GM19467 (cell line): ENCODE results near the gene MAN2A1.
"Not testable (repeated sequence)": the region's sequence is repeated elsewhere in the genome, so short reads cannot be mapped to it uniquely, and the experiment has no call there.

Source experiments
- ATAC-seq: cut with Tn5 transposase; IDR thresholded peaks from one replicate; pipeline ENCODE4 v1.9.1; 2021; ENCODE audit warnings: mild to moderate bottlenecking, moderate library complexity; ENCODE audit not compliant: unreplicated experiment

The MAN2A1 gene

GRCh38 chr5:109812698-109813097, 123.0 kb downstream of the MAN2A1 start:
- no peak for ATAC-seq

DNA sequence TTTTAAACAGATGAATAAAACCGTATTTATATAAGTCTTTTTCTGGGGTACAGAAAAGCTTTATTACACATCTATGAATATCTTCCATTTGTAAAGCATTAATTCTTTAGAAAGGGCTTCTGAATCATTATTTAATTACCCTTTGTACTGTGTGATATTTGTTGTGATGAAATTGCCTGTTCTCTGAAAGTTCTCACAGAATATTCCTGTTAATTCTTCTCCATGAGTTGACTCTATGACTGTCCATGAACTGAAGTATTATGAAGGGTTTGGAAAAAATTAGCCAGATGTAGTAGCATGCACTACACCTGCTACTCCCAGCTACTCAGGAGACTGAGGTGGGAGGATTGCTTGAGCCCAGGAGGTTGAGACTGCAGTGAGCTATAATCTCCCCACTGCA, 127.0 kb downstream of the MAN2A1 start:
- ATAC-seq = no peak

DNA sequence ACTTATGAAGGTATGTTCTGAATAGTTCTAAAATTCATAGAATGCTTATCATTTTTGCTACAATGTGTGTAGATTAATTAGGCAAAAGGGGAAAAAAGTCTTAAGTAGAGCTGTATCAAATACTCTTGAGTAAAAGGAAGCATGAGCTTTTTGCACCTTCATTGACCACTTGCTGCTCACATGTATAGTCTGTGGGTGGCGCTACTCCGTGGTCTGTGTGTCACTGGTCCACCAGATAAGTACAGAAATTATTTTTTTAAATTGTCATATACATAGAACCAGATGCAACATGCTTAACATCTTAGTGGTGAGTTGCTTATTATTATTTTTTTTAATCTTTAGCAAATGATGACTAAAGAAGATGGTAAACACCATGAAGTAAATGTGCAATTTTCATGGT, 130.2 kb downstream of the MAN2A1 start:
- no peak for ATAC-seq

- ATAC-seq = no peak
These were observed 133.9 kb downstream of the MAN2A1 start for GRCh38 chr5:109823597-109823996.

DNA sequence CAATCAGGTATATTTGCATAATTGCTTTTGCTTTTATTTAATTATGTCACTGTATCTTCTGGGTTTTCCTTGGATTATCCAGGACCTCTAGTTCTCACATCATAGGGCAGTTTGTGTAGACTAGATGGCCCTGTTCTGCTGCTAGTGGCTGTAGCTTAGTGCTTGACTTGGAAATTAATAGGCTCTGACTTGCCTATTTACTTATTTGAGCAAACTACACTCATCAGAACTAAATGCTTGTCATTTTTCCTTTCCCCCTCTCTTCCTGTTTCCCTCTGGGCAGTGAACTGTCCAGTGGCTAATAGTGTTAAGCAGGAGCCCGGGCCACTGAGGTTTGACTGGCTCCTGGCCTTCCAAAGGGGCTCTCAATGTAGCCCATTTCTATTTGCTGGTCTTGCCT, 135.7 kb downstream of the MAN2A1 start:
- ATAC-seq = no peak

DNA sequence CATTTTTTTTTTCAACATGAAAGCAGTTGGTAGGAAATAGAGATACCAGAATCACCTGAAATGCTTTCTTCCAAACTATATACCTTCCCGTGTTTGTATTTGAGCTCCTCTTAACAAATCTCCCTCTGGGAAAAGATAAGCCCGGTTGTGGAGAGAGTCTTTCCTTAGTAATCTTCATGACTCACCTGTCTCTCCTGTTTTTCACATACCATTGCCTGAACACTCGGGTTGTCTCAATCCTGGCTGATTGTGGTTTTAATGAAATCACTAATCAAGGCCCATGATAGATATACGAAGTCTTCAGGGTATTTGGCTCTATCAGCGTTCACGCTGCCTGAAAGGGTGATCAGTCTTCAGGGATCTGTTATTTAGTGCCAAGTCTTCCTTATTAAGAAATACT, 136.7 kb downstream of the MAN2A1 start:
- no peak for ATAC-seq

- no peak for ATAC-seq
These were observed 139.6 kb downstream of the MAN2A1 start for GRCh38 chr5:109829331-109829730.

GRCh38 chr5:109830955-109831502, 141.3 kb downstream of the MAN2A1 start:
- ATAC-seq = no peak

- not testable (repeated sequence) for ATAC-seq
These were observed 142.8 kb downstream of the MAN2A1 start for GRCh38 chr5:109832207-109833188.

GRCh38 chr5:109833946-109834345, 144.2 kb downstream of the MAN2A1 start:
- ATAC-seq = no peak

GRCh38 chr5:109836280-109836679, 146.6 kb downstream of the MAN2A1 start:
- no peak for ATAC-seq

- ATAC-seq = no peak
These were observed 147.6 kb downstream of the MAN2A1 start for GRCh38 chr5:109837231-109837861.

DNA sequence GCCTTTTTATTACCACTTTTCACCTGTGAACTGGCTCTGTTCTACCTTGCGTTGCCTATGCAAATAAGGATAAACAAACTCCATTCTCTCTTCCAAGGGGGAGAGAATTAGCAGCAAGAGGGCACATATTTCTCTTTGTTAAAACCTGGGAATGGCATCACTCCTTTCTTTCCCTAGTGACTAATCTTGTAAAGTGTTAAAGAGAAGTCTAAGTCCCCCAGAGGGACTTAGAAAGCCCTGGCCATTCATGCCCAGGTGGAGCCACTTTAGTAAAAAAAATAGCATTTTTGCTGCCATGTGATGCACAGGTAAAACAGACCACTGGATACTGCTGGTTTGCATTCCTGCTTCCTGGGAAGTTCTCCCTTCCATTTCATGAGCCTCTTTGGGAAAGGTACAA, 148.4 kb downstream of the MAN2A1 start:
- no peak for ATAC-seq

DNA sequence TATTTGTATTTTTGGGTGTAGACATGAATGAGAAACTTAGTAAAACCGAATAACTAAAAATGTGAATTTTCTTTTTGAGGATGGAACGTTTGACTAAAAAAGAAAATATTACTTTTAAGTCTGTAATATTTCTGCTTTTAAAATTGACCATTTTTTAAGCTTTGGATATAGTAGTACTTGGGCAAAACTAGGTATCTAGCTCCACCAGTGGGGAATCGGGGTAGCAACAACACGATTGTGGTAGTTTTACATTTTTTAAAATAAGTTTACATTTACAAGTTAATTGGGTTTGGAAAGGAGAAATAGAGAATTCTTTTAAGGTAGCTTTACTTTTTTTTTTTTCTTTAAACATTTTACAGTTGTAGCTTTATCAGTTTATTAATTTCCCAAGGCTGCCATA, 154.4 kb downstream of the MAN2A1 start:
- ATAC-seq = no peak

DNA sequence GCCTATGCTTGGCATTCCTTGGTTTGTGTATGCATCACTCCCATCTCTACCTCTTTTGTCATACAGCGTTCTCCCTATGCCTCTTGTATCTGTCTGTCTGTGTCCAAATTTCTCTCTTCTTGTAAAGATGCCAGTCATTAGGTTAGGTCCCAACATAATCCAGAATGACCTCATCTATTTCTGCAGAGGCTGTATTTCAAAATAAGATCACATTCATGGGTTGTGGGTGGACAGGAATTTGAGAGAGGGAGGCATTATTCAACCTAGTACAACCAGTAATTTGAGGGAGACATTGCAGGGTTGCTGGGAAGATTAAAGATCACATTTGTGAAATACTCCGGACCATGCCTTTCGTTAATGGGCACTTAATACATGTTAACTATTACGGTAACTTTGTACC, 155.0 kb downstream of the MAN2A1 start:
- no peak for ATAC-seq

GRCh38 chr5:109848130-109848529, 158.4 kb downstream of the MAN2A1 start:
- ATAC-seq = no peak

DNA sequence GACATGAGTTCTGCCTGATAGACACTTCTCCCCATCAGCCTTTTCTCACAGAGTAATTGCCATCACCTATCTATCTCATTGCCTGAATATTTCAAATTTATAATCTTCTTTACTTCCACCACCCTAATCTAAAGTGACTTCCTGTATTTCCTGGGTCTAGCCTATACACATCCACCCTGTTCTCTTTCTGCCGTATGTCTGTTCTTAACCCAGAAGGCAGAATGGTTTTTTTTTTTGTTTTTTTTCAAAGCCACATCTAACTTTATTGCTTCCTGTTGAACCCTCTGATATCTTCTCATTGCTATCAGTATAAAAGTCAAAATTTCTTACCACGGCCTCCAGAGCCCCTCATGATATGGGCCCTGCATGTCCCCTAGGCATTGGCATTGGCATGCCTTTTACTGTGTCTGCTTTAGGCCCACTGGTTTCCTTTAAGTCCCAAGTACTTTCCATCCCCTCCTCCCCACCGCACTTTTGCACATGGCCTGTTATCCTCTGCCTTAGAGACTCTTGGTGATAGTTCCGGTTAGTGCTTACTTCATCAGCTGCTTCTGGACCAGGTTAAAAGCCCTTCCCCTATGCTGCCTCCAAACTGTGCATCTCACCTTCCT, 159.9 kb downstream of the MAN2A1 start:
- ATAC-seq = no peak

- ATAC-seq = no peak
These were observed 162.8 kb downstream of the MAN2A1 start for GRCh38 chr5:109852371-109853155.

DNA sequence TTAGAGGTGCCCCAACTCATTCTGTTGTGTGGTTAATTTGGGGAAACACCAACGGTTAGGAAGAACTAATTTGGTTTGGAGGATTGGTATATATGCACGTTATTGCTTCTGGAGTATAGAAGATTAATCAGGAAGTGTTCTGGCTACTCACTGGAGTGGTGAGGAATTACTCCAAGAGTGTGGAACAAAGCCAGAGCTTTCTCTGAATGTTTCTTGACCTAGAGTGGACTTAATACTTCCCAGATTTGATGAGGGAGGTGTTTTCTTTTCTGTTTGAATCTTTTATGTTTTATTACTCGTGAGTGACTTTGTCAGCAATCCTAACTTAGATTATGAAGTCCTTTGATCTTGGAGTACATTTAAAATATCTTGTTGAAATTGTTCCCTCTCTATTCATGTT, 163.7 kb downstream of the MAN2A1 start:
- ATAC-seq = no peak

DNA sequence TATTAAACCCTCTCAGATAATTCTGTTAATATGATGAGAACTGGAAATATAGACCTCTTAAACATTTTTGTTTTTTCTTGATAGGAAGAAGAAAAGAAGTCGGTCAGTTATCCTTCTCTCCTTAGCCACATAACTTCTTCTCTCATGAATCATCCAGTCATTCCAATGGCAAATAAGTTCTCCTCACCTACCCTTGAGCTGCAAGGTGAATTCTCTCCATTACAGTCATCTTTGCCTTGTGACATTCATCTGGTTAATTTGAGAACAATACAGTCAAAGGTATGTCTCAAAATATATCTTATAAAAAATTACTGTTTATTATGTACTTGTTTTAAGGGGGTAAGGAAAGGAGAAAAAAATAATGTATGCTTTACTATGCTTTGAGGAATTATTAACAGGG, 165.3 kb downstream of the MAN2A1 start:
- ATAC-seq = no peak
